ENCODE data around the gene DEUP1.

GRCh38 chr11:93392867-93393266, 62.3 kb downstream of the DEUP1 start:
- TF ChIP-seq EZH2 (IDR thresholded peaks at IDR 0.05) (no peak), POLR2AphosphoS5 (IDR thresholded peaks at IDR 0.05; ENCODE audit: borderline replicate concordance, low read depth, low read length) (no peak), FOXP2 (optimal IDR thresholded peaks at IDR 0.05; ENCODE audit: control extremely low read depth, extremely low read length, insufficient read depth) (no peak)

Measured in SK-N-MC (cell line).